HL-60 (cell line): Measurements from ENCODE around the gene ATP13A3.

ENCODE experiments used
- GABPA ChIP-seq: IDR thresholded peaks from 2 replicates; pipeline ENCODE4 v1.6.1; 2012; ENCODE audit warnings: low read depth
- POLR2AphosphoS5 ChIP-seq: IDR thresholded peaks from 2 replicates; pipeline ENCODE4 v1.6.1; 2012; ENCODE audit warnings: low read depth
- SPI1 ChIP-seq: IDR thresholded peaks from 2 replicates; pipeline ENCODE4 v1.6.1; 2012; ENCODE audit warnings: low read depth, mild to moderate bottlenecking, borderline replicate concordance
- TF ChIP-seq, protein P1 (sequence below): IDR thresholded peaks from one replicate; pipeline ENCODE4 v1.5.1; 2011; ENCODE audit warnings: low read length, control low read depth, inconsistent platforms; ENCODE audit not compliant: insufficient read depth
- TF ChIP-seq, protein P2 (sequence below): IDR thresholded peaks from 2 replicates; pipeline ENCODE4 v1.6.1; 2012; ENCODE audit warnings: low read depth; ENCODE audit not compliant: insufficient replicate concordance

DNA sequence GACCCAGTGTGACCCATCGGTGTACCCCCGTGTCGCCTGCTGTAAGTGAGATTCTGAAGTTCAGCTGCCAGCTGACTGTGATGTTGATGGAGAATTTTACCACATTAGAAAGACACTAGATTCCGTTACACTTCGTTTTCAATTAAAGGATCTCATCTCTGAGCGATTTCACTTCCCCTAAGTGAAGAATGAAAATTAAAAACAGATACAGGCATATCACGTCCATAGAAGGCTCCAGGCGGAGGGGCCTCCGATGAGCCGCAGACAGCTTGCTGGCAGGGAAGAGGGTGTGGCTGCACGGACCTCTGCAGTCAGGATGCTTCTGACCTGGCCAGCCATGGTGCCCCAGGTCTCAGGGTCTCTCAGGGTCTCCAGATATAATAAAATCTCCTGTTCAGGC, 129.1 kb downstream of the ATP13A3 start:
- TF ChIP-seq, protein P1, sequence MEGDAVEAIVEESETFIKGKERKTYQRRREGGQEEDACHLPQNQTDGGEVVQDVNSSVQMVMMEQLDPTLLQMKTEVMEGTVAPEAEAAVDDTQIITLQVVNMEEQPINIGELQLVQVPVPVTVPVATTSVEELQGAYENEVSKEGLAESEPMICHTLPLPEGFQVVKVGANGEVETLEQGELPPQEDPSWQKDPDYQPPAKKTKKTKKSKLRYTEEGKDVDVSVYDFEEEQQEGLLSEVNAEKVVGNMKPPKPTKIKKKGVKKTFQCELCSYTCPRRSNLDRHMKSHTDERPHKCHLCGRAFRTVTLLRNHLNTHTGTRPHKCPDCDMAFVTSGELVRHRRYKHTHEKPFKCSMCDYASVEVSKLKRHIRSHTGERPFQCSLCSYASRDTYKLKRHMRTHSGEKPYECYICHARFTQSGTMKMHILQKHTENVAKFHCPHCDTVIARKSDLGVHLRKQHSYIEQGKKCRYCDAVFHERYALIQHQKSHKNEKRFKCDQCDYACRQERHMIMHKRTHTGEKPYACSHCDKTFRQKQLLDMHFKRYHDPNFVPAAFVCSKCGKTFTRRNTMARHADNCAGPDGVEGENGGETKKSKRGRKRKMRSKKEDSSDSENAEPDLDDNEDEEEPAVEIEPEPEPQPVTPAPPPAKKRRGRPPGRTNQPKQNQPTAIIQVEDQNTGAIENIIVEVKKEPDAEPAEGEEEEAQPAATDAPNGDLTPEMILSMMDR = no peak
- TF ChIP-seq GABPA (no peak), POLR2AphosphoS5 (no peak), SPI1 (no peak)
- TF ChIP-seq, protein P2, sequence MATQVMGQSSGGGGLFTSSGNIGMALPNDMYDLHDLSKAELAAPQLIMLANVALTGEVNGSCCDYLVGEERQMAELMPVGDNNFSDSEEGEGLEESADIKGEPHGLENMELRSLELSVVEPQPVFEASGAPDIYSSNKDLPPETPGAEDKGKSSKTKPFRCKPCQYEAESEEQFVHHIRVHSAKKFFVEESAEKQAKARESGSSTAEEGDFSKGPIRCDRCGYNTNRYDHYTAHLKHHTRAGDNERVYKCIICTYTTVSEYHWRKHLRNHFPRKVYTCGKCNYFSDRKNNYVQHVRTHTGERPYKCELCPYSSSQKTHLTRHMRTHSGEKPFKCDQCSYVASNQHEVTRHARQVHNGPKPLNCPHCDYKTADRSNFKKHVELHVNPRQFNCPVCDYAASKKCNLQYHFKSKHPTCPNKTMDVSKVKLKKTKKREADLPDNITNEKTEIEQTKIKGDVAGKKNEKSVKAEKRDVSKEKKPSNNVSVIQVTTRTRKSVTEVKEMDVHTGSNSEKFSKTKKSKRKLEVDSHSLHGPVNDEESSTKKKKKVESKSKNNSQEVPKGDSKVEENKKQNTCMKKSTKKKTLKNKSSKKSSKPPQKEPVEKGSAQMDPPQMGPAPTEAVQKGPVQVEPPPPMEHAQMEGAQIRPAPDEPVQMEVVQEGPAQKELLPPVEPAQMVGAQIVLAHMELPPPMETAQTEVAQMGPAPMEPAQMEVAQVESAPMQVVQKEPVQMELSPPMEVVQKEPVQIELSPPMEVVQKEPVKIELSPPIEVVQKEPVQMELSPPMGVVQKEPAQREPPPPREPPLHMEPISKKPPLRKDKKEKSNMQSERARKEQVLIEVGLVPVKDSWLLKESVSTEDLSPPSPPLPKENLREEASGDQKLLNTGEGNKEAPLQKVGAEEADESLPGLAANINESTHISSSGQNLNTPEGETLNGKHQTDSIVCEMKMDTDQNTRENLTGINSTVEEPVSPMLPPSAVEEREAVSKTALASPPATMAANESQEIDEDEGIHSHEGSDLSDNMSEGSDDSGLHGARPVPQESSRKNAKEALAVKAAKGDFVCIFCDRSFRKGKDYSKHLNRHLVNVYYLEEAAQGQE = no peak
